ENCODE measurements around the gene PIM2. TPM values are rescaled to one million over a fixed set of nuclear protein-coding genes. Genes with fewer than 3 reads are reported as not detected.

PIM2 gene
- total RNA-seq, 1 donor from 2014 or later, result 7.0 TPM

DNA sequence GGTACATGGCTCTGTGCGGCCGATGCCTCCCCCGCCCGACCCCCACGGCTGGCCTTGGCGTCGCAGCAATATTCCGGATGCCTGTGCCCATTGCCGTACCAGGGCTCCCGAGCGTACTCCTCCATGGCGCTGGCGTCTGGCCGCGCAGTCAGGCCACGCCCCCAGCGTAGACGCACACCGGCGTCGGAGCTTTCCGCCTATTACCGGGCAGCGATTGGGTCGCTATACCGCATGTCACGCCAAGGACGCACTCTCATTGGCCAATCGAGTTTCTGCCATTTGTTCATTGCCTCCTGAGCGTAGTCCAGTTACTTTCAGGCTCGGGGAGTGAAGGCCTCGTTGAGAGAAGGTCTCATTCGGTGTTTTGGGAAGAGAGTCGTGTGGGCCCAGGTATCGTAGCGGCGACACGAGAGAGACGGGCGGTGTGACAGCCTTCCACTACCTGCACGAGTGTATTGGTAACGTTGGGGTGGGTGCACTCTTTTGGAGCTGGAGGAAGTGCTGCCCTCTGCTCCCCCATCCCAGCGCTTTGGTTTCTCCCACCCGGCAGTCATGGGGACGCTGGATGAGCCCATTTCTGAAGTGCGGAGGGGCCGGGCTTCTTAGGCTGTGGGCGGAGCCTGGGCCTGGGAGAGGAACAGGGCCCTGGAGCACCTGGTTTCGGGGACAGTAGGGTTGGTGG lies 21.1 kb downstream of the PIM2 start, which contains the start of the genes PQBP1 and TIMM17B:
TSS of gene PQBP1 (plus strand) at position 306 of the 682 bp plus-strand sequence. CDS start 580 bp downstream, outside the sequence.
TSS of gene TIMM17B (minus strand) at position 144 of the 682 bp plus-strand sequence. CDS start at position 125, 19 bp downstream.
- H3K4me3 Mint-ChIP-seq (ENCODE audit: unreplicated experiment), result peak within 1 kb of the TSS; percentile 96
- peaks cover 6% of the 10 kb centered on the region for H3K4me1 Mint-ChIP-seq (ENCODE audit: unreplicated experiment)
- peaks cover 17% of the 10 kb centered on the region for H3K36me3 Mint-ChIP-seq (ENCODE audit: low read depth, unreplicated experiment)
- DNase-seq (ENCODE audit: low spot score), result peak; percentile 77
- H3K27me3 Mint-ChIP-seq (ENCODE audit: unreplicated experiment), result peaks cover 6% of the 10 kb centered on the region
- H3K27ac Mint-ChIP-seq (ENCODE audit: unreplicated experiment), result peak within 1 kb of the TSS; percentile 95
- no peaks in the 10 kb centered on the region for H3K9me3 Mint-ChIP-seq (ENCODE audit: unreplicated experiment)
- TF ChIP-seq, protein P1, sequence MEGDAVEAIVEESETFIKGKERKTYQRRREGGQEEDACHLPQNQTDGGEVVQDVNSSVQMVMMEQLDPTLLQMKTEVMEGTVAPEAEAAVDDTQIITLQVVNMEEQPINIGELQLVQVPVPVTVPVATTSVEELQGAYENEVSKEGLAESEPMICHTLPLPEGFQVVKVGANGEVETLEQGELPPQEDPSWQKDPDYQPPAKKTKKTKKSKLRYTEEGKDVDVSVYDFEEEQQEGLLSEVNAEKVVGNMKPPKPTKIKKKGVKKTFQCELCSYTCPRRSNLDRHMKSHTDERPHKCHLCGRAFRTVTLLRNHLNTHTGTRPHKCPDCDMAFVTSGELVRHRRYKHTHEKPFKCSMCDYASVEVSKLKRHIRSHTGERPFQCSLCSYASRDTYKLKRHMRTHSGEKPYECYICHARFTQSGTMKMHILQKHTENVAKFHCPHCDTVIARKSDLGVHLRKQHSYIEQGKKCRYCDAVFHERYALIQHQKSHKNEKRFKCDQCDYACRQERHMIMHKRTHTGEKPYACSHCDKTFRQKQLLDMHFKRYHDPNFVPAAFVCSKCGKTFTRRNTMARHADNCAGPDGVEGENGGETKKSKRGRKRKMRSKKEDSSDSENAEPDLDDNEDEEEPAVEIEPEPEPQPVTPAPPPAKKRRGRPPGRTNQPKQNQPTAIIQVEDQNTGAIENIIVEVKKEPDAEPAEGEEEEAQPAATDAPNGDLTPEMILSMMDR (IDR thresholded peaks at IDR 0.05; ENCODE audit: unreplicated experiment), result no peak

DNA sequence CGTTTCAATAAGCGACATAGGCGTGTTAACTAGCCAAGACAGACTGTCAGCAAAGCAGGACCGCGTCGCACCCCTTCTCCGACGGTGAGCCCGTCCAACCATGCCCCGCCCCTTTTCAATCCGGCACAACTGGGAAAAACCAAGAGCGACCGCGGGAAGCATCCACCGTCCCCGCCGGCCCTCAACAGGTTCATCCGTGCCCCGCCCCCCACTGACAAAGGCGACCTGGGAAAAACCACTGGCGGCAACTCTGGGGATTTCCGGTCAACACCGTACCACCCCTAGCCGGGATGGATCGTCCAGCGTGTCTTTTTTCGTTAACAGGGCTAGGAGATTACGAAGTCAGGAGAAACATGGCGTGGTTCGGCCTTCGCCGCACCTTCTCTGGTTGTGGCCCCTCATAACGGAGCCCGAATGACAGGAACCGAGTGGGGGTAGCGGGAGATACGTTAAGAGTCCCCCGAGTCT lies 21.6 kb downstream of the PIM2 start:
- Mint-ChIP-seq H3K27me3 (ENCODE audit: unreplicated experiment) (peaks cover 6% of the 10 kb centered on the region), H3K27ac (ENCODE audit: unreplicated experiment) (peak overlapping the region; percentile 95), H3K9me3 (ENCODE audit: unreplicated experiment) (no peaks in the 10 kb centered on the region), H3K4me1 (ENCODE audit: unreplicated experiment) (peaks cover 6% of the 10 kb centered on the region), H3K4me3 (ENCODE audit: unreplicated experiment) (peak overlapping the region; percentile 96), H3K36me3 (ENCODE audit: low read depth, unreplicated experiment) (peaks cover 16% of the 10 kb centered on the region)
- peak; percentile 70 for DNase-seq (ENCODE audit: low spot score)
- TF ChIP-seq, protein P1 (IDR thresholded peaks at IDR 0.05; ENCODE audit: unreplicated experiment), result no peak

DNA sequence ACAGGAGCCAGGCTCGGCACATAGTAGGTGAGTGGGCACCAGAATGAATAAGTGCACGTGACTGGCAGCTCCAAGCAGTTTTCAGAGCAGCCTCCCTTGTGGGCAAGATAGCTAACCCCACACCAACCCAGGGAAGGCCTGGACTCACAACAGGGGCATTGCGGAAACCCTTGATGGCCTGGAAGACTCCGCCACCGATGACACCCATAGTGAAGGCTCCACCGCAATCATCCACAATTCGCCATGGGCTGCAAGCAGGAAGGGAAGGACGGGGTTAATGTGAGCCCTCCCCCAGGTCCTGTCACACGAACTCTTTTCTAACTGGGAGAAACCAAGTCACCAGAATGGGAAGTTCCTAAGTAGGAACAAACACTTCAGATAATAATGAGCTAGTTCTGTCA lies 22.2 kb downstream of the PIM2 start:
- no peaks in the 10 kb centered on the region for H3K9me3 Mint-ChIP-seq (ENCODE audit: unreplicated experiment)
- H3K27me3 Mint-ChIP-seq (ENCODE audit: unreplicated experiment), result peaks cover 6% of the 10 kb centered on the region
- H3K36me3 Mint-ChIP-seq (ENCODE audit: low read depth, unreplicated experiment), result peaks cover 12% of the 10 kb centered on the region
- peak overlapping the region; percentile 96 for H3K4me3 Mint-ChIP-seq (ENCODE audit: unreplicated experiment)
- DNase-seq (ENCODE audit: low spot score), result no peak
- H3K27ac Mint-ChIP-seq (ENCODE audit: unreplicated experiment), result peak overlapping the region; percentile 95
- TF ChIP-seq, protein P1 (IDR thresholded peaks at IDR 0.05; ENCODE audit: unreplicated experiment), result no peak
- peaks cover 6% of the 10 kb centered on the region for H3K4me1 Mint-ChIP-seq (ENCODE audit: unreplicated experiment)

DNA sequence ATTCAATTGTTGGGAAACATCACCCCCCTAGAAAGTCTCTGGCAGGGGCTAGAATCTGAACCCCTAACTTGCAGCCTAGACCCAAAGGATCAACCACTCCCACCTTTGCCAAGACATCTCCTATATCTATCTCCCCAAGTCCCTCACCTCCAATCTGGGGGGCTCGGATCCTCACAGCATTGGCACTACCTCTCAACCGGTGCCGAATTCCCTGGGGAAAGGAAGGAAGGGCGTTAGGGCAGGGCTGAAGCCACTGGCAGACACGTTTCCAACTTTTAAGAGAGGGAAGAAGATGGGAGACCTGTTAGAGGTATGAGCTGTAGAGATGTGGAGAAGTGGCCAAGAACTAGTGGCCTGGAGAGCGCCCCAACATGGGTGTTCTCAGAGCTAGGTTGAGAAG lies 23.9 kb downstream of the PIM2 start:
- Mint-ChIP-seq H3K9me3 (ENCODE audit: unreplicated experiment) (no peaks in the 10 kb centered on the region), H3K27me3 (ENCODE audit: unreplicated experiment) (peaks cover 11% of the 10 kb centered on the region), H3K4me3 (ENCODE audit: unreplicated experiment) (no peak overlapping the region), H3K27ac (ENCODE audit: unreplicated experiment) (no peak overlapping the region), H3K36me3 (ENCODE audit: low read depth, unreplicated experiment) (peaks cover 7% of the 10 kb centered on the region), H3K4me1 (ENCODE audit: unreplicated experiment) (peaks cover 11% of the 10 kb centered on the region)
- TF ChIP-seq, protein P1 (IDR thresholded peaks at IDR 0.05; ENCODE audit: unreplicated experiment), result no peak
- DNase-seq (ENCODE audit: low spot score), result no peak

Measured in endothelial cell (in vitro differentiated cells).